ENCODE data around the gene TERB2.
A peak's percentile ranks its signal among the peaks of the same experiment; 100 is the strongest.
"Not testable (repeated sequence)": the region's sequence is repeated elsewhere in the genome, so short reads cannot be mapped to it uniquely, and the experiment has no call there.

TERB2 gene

DNA sequence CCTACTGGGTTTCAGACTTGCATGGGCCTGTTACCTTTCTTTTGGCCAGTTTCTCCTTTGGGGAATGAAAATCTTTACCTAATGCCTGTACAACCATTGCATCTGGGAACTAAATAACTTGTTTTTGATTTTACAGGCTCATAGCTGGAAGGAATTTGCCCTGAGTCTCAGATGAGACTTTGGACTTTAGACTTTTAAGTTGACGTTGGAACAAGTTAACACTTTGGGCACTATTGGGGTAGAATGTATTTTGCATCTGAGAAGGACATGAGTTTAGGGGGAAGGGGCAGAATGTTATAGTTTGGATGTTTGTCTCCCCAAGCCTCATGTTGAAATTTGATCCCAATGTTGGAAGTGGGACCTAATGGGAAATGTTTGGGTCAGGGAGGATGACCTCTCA lies 44.7 kb downstream of the TERB2 start:
- not testable (repeated sequence) for DNase-seq (ENCODE audit: low spot score); FAIRE-seq

DNA sequence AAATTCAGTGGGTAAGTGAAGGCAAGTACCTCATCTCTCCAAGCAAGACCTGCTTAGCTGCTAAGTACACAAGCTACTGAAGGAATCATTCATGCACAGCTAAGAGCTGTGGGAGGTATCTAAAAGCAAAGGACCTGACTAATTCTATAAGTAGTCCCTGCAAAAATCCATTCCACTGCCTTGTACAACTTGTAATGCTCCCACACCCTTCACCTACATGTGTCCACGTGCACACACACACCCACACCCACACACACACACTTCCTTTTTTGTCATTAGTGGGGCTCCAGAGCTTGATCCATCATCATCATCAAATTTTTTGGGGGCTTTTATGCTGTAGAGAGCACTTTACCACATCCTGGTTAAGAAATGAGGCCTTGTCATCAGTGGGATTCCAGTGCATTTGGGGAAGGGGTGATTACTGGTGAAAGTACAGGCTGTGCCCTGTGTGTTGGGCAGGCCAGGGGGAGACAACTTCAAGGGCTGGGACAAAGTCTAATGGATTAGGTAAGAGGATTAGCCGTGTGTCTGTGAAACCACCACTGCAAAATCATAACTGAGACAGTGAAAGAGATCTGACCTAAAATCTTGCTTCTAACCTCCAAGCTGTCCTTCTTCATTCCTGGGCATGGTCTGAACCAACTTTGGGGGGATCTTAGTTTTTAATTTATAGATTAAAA lies 47.4 kb downstream of the TERB2 start:
- DNase-seq (ENCODE audit: low spot score); FAIRE-seq: not testable (repeated sequence)

- not testable (repeated sequence) for DNase-seq (ENCODE audit: low spot score); FAIRE-seq
Observed at GRCh38 chr15:45004590-45005175, 48.2 kb downstream of the TERB2 start.

DNA sequence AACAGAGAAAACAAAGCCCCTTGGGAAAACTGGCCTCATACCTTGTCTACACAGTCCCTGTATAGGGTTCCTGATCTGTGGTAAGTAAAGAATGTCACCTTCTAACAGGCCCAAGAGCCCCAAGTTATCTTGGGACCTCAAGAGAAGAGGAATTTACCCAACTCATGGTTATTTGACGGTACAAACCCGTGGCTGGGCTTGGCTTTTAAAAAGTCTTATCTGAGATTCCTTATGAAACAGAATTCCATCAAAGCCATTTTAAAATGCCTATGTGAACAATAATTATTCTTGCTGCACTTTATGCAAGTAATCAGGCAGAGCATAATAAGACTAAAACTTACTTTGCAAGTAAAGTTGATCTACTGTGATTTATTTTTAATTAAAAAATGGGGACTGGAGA lies 52.6 kb downstream of the TERB2 start:
- no peak for FAIRE-seq
- DNase-seq (ENCODE audit: low spot score): no peak

DNA sequence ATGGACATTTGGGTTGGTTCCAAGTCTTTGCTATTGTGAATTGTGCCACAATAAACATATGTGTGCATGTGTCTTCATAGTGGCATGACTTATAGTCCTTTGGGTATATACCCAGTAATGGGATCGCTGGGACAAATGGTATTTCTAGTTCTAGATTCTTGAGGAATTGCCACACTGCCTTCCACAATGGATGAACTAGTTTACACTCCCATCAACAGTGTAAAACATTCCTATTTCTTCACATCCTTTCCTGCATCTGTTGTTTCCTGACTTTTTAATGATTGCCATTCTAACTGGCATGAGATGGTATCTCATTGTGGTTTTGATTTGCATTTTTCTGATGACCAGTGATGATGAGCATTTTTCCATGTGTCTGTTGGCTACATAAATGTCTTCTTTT lies 58.6 kb downstream of the TERB2 start:
- FAIRE-seq: not testable (repeated sequence)

GRCh38 chr15:45020222-45020900 lies 63.9 kb downstream of the TERB2 start:
- not testable (repeated sequence) for DNase-seq (ENCODE audit: low spot score)

More for the DNA sequence above, 58.6 kb downstream of the TERB2 start:
- DNase-seq (ENCODE audit: low spot score): not testable (repeated sequence)

DNA sequence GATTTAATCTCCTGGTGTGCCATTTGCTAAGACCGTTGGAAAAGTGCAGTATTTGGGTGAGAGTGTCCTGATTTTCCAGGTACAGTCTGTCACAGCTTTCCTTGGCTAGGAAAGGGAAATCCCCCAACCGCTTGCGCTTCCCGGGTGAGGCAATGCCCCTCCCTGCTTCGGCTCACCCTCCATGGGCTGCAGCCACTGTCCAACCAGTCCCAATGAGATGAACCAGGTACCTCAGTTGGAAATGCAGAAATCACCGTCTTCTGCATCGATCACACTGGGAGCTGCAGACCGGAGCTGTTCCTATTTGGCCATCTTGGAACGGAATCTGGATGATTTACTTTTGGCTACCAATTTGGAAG lies 64.4 kb downstream of the TERB2 start:
- FAIRE-seq; DNase-seq (ENCODE audit: low spot score): not testable (repeated sequence)

More at GRCh38 chr15:45020222-45020900, 63.9 kb downstream of the TERB2 start:
- not testable (repeated sequence) for FAIRE-seq

DNA sequence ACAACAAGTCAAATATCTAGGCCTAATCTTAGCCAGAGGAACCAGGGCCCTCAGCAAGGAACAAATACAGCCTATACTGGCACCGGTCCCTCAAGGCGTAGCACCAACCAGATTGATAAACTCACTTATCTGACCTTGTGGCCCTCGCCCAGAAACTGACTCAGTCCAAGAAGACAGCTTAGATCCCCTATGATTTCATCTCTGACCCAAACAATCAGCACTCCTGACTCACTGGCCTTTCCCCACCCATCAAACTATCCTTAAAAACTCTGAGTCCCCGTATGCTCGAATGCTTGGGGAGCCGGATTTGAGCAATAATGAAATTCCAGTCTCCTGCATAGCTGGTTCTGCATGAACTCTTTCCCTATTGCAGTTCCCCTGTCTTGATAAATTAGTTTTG lies 64.9 kb downstream of the TERB2 start:
- FAIRE-seq (no peak), DNase-seq (ENCODE audit: low spot score) (no peak)

DNA sequence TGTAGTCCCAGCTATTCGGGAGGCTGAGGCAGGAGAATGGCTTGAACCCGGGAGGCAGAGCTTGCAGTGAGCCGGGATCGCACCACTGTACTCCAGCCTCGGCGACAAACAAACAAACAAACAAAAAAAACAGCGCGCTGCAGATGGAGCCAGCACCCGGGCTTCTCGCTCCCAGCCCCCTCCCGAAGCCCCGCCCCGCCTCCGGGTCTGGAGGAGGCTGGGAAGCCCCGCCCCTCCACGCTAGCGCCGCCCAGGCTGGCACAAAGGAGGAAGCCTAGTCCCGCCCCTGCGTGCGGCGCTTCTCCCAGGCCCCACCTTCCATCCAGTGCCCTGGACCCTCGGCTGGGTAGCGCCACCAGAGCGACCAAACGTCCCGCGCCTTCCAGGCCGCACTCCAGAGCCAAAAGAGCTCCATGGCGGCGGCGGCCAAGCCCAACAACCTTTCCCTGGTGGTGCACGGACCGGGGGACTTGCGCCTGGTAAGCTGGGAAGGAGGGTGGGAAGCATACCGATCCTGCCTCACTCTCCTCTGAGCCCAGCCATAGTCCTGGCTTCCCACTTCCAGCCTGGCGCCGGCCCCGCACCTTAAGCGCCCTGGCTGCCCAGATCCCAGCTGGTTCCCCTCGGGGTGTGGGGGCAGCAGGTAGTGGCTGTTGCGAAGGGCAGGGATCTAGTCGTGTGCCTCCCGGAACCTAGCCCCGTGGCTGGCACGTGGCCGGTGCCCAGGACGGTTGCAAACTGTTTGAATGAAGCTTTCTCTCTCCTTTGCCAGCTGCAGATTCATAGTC lies 66.6 kb downstream of the TERB2 start, which contains the start of gene SORD:
SORD (plus strand) TSS at position 325 of the 788 bp plus-strand sequence; CDS start at position 414, 89 bp downstream.
- DNase-seq (ENCODE audit: low spot score) (peak; percentile 60), FAIRE-seq (no peak)

GRCh38 chr15:45023659-45024225 lies 67.3 kb downstream of the TERB2 start:
- peak; percentile 30 for DNase-seq (ENCODE audit: low spot score)
- FAIRE-seq: no peak

GRCh38 chr15:45024649-45025048 lies 68.2 kb downstream of the TERB2 start:
- FAIRE-seq; DNase-seq (ENCODE audit: low spot score): not testable (repeated sequence)

- FAIRE-seq; DNase-seq (ENCODE audit: low spot score): not testable (repeated sequence)
Observed at GRCh38 chr15:45025627-45026026, 69.1 kb downstream of the TERB2 start.

DNA sequence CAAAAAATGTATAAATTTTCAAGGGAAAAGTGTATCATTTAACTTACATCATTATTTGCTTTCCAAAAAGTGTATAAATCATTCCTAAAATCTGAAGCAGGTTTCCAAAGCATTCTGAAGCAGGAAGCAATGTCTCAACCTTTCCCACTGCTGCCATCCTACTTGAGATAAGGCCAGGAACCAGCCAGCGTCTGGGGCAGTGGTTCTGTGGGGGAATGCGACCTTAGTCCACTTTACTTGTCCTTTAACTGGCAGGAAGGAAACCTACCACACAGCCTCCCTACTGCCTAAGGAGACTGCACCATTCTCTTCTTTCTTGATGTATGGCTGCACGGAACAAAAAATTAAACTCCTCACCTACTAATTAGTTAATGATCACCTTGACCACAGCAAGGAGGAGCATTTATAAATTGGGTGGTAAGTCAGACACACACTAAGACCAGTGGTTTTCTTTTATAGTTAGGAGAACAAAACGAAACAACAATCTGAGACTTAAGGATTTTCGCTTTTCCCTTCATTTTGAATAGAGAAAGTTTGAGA lies 70.2 kb downstream of the TERB2 start:
- no peak for FAIRE-seq
- DNase-seq (ENCODE audit: low spot score): no peak

GRCh38 chr15:45027220-45027619 lies 70.7 kb downstream of the TERB2 start:
- DNase-seq (ENCODE audit: low spot score) (no peak), FAIRE-seq (no peak)
